IPS DF 4.7 (cell line): ENCODE data around the gene EFCAB5.
"Not testable (repeated sequence)": the region's sequence is repeated elsewhere in the genome, so short reads cannot be mapped to it uniquely, and the experiment has no call there.

Source experiments
- DNase-seq: peaks from one replicate; pipeline ENCODE4 v3.0.0-alpha.2; 2013; ENCODE audit warnings: low spot score; ENCODE audit errors: extremely low read depth

The EFCAB5 gene

DNA sequence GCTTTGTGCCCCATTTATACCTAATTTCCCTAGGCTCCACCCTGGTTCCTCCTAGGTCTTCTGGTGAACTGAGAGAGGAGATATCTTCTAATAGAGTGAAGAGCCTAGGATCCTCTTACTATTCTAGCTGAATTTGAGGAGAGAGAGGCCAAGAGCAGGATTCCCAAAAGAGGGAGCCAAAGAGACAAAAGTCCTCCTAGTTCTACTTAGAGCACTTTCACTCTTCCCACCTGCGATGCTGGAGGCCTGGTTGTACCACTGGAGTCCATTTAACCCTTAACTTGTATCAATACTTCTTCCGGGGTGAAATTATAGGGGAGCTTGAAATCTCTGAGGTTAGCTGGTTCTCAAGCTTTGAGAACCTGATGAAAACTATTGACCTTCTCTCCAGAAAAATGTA is 8.1 kb upstream of the EFCAB5 start:
- DNase-seq = no peak

DNA sequence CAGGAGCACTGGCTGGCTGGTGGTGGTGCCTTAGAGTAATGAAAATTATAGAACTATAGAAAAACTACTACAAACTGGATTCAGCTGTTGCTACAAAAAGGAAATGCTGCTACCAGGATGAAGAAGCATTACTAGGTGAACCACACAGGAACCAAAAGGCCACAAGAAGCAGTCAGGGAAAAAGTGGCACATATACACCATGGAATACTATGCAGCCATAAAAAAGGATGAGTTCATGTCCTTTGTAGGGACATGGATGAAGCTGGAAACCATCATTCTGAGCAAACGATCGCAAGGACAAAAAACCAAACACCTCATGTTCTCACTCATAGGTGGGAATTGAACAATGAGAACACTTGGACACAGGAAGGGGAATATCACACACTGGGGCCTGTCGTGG is 5.5 kb upstream of the EFCAB5 start:
- DNase-seq = not testable (repeated sequence)

DNA sequence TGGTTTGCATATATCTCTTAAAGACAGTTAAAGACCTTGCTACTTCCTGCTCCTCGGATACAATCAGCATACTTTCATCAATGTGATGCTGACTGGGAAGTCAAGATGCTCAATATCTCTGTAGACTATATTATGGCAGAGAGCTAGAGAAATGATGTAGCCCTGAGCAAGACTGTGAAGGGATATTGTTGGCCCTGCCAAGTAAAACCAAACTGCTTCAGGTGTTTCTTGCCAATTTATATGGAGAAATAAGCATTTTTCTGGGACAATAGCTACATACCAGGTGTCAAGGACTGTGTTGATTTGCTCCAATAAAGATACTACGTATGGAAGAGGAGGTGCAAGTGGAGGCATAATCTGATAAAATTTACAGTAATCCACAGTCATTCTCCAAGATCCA is 4.7 kb upstream of the EFCAB5 start:
- DNase-seq = no peak

DNA sequence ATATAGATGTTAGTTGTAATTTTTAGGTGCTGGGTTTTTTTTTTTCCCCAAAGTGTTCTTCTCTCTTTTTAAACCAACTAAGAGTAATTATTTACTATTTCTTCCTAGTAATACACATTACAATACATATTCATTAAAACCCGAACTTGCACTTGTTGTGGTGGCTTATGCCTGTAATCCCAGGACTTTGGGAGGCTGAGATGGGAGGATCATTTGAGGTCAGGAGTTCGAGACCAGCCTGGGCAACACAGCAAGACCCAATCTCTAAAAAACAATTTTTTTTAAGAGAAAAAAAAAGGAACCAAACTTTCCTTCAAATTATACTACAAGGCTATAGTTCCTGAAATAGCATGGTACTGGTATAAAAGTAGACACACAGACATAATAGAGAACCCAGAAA is 3.8 kb downstream of the EFCAB5 start:
- DNase-seq = no peak

DNA sequence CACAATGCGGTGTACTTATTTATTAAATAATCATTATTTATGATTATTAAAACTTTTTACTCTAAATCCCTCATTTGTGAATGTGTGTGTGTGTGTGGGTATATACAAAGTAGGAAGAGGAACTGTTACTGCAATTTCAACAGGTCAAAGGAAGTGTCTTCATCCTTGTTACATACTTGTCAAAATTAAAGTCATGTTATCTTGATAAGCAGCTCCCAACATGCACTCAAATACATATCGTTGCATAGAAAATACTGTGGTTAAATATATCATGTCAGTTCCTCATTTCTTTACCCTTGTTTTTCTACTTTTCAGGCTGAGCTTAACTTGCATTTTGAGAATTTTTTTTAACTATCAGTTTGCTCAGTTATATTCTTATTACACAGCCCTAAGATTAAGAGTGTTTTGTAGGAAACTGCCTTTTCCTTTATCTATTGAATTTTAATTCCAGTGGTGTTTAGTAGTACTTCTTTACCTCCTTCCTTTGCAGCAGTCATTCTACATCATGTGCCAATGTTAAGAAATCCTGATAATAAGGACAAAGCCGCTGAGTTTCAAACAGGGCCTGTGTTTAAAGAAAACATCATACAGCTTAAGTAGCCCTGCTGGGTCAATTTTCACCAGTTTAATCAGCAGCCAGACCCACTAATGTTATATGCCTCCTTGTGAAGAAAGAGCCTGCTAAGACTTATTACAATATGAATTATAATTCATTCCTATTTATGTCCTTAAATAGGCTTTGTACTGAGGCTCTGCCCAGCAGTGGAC is 7.2 kb downstream of the EFCAB5 start:
- DNase-seq = no peak

DNA sequence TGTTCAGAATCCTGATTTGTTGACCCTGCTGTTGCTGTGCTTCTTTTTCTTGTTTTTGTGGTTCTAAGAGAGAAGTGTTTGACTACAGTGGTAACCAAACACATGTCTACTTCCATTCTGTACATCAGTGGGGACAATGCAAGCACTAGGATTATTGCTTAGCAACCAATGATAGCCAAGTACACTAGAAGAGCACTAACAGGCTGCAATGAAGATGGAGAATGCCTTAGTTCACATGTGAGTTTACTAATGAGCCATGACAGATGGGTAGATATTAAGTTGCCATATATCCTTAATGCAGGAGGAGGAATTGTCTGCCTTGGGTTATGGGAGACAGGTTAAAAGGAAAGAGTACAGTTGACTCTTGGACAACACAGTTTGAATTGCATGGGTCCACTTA is 8.3 kb downstream of the EFCAB5 start:
- DNase-seq = no peak

DNA sequence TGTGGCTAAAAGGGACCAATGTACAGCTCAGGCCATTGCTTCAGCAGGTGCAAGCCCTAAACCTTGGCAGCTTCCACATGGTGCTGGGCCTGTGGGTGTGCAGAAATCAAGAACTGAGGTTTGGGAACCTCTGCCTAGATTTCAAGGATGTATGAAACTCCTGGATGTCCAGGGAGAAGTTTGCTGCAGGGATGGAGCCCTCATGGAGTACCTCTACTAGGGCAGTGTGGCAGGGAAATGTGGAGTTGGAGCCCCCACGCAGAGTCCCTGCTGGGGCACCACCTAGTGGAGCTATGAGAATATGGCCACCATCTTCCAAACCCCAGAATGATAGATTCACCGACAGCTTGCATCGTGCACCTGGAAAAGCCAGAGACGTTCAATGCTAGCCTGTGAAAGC is 13.0 kb downstream of the EFCAB5 start:
- DNase-seq = no peak

DNA sequence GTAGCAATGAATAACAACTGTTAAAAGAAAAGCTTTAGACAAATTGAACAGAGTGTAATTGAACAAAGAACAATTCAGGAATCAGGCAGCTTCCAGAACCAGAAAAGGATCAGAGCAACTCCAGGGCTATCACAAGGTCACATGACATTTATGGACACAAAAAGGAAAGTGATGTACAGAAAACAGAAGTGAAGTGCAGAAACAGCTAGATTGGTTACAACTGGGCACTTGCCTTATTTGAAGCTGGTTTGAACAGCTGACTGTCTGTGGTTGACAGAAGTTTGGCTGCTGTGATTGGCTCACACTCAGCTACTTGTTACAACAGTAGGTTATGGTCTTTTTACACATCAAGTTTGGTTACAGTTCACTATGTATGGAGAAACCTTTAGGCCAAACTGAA is 14.8 kb downstream of the EFCAB5 start:
- DNase-seq = no peak

DNA sequence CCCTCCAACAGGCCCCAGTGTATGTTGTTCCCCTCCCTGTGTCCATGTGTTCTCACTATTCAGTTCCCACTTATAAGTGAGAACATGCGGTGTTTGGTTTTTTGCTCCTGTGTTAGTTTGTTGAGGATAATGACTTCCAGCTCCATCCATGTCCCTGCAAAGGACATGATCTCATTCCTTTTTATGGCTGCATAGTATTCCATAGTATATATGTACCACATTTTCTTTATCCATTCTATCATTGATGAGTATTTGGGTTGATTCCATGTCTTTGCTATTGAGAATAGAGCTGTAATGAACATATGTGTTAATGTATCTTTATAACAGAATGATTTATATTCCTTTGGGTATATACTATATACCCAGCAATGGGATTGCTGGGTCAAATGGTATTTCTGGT is 16.1 kb downstream of the EFCAB5 start:
- DNase-seq = not testable (repeated sequence)

DNA sequence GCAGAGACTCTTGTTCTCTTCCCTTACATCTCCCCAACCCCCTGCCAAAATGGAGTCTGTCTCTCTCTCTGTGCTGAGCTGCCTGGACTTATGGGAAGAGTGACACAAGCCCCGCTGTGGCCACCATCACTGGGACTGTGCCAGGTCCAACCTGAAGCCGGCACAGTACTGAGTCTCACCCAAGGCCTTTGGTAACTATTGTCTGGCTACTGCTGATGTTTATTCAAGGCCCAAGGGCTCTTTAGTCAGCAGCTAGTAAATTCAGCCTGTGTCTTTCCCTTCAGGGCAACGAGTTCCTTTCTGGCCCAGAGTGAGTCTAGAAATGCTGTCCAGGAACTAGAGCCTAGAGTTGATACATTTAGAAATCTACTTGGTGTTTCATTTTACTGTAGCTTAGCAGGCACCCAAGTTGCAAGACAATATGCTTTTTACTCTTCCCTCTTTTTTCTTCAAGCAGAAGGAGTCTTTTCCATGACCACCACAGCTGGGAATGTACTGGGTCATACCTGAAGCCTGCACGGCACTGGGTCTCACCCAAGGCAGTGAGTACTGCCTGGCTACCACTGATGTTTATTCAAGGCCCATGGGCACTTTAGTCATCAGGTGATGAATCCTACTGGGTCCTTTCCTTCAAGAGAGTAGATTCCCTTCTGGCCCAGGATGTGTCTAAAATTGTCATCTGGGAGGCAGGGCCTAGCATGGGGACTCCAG is 17.7 kb downstream of the EFCAB5 start:
- DNase-seq = no peak

DNA sequence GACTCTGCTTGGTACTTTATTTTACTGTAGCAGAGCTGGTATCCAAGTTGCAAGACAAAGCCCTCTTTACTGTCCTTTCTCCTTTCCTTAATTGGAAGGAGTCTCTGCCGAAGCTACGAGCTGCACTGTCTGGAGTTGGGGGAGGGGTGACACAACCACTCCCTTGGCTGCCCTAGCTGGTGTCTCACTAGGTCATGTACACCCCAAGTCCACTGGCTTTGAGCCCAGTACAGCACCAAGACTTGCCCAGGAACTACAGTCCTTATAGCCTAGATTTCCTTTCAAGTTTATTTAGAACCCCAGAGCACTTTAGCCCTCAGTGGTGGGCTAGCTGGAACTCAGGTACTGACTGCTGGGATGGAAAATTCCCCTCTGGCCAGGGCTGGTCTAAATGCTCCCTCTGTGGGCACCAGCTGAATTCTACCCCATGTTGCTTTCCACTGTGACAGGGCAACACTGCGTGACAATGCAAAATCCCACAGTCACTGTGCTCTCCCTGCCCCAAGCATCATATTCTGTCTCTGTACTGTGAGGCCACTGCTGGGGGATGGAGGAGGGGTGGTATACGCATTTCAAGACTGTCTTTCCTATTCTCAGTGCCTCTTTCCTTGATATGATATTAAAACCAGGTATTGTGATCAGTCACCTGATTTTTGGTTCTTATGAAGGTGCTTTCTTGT is 18.4 kb downstream of the EFCAB5 start:
- DNase-seq = no peak

DNA sequence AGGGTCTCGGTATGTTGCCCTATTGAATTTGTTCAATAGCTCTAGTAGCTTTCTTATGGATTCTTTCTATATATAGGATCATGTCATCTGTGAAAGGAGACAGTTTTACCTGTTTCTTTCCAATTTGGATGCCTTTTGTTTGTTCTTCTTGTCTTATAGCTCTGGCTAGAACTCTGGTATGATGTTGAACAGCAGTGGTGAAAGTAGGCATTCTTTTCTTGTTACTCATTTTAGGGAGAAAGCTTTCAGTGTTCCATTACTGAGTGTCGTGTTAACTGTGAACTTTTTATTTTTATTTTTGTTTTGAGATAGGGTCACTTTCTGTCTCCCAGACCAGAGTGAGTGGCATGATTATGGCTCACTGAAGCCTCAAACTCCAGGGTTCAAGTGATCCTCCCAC is 21.2 kb downstream of the EFCAB5 start:
- DNase-seq = no peak

DNA sequence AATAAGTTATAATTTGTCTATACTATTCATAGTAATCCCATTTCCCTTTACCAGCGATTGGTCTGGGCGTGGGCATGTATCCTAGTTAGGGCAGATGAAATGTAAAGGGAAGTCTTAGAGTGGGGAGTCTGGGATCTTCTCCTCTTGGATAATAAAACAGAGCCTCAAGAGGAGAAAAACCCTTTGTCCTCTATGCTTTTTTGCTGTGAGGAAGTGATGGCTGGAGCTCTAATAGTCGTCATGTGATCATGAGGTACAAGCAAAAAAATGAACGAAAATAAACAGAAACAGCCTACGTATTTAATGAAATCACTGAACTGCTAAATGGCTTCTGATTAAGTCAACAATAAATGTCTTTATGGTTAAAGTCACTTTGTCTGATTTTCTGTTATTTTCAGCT is 26.8 kb downstream of the EFCAB5 start:
- DNase-seq = no peak

DNA sequence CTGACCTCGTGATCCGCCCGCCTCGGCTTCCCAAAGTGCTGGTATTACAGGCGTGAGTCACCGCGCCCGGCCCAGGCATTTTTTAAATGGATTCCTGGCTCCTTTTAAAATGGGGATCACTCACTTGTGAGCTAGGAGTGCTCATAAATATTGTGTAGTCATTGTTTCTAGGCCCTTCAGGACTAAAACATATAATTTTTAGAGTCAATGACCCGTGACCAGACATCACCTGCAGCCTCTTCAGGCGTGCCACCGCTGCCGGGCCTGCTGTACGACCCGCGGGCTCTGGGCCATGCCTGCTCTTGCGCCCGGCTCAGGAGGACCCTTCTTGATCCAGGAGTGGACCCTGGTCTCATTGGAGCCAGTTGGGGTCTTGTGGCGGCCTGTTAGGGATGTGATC is 30.8 kb downstream of the EFCAB5 start:
- no peak for DNase-seq

DNA sequence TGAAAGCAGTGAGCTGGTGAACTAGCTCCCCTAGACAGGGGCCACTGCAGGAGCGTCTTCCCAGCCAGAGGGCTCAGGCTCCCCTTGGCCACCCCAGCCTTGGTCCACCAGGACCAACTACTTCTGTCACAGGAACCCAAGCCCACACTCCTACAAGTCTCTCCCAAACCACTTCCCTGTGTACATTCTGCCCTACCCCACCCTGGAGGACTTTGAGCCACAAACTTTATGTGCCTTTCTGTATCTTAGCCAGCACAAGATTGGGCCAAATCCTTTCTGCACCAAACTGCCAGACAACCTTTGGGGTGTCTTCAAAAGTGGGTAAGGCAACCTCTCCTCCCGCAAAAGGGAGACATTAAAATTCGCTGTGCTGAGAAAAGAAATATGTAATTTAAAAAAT is 31.6 kb downstream of the EFCAB5 start:
- no peak for DNase-seq

DNA sequence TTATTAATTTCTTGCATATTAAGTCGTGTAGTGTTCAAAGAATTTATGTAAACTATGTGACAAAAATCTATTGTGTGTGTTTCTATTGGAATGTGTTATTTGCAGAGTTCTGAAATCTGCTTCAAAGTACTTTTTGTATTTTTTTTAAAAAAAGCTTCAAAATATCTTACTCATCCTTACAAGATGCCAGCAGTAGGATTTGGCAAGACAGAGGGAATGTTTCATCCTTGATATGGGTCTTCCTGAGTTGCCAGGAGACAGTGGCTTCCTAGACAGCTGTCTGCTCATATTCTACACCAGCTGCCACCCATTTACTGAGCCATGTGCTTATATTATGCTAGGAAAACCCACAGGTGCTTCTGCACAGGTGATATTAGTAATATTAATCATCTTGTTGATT is 36.4 kb downstream of the EFCAB5 start:
- no peak for DNase-seq

DNA sequence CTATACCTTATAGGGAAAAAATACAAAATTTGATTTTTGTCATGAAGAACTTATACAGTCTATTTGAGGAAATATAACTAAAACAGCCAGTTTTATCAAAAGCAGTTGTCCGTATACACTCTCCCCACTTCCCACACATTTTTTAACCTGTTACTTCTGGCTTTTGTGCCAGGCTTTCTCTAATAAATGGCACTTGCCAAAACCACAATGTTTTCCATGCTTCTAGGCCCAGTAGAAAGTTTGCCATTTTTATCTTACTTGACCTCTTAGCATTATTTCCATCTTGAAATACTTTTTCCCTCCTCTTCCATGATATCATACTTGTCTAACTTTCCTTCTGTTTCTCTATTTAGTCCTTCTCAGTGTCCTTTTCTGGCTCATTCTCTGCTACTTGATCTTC is 38.8 kb downstream of the EFCAB5 start:
- DNase-seq = no peak

DNA sequence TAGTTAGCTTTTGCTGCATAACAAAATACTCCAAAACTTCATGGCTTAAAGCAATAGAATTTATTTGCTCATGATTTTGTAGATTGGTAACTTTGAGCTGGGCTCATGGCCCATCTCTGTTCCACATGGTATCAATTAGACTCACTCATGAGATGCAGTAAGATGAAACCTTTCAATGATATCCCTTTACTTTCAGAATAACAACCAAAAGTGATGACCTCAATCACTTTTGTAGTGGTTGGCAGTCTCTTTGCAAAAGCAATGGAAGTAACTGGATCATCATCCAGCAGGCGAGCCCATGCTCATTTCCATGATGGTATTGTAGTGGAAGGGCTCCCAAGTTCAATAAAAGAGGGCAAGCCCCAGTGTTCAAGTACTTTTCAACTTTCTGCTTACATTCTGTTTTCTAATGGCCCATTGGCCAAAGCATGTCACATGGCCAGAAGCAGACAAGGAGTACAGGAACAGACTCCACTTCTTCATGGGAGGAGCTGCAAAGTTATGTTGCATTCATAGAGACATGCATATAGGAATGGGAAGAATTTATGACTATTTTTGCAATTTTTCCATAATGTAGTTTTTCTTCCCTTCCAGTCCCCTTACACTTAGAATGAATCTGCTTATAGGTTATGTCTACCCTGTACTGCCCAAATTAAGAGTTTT is 41.7 kb downstream of the EFCAB5 start:
- no peak for DNase-seq

DNA sequence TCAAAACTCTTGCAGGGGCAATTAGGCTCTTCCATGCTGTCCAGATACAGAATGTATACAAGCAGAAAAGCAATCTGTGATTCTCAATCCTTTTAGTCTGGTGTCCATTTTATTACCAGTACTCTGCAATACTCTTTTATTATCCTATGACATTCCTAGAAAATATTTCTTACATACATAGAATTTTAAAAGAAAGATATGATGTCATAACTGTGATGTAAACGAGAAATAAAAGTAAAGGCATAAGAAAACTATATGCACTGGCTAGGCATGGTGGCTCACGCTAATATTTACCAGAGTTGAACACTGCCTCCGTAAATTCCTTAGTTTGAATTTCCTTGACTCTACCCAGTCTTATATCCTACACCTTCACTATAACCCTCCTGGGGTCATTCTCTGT is 55.0 kb downstream of the EFCAB5 start:
- no peak for DNase-seq

DNA sequence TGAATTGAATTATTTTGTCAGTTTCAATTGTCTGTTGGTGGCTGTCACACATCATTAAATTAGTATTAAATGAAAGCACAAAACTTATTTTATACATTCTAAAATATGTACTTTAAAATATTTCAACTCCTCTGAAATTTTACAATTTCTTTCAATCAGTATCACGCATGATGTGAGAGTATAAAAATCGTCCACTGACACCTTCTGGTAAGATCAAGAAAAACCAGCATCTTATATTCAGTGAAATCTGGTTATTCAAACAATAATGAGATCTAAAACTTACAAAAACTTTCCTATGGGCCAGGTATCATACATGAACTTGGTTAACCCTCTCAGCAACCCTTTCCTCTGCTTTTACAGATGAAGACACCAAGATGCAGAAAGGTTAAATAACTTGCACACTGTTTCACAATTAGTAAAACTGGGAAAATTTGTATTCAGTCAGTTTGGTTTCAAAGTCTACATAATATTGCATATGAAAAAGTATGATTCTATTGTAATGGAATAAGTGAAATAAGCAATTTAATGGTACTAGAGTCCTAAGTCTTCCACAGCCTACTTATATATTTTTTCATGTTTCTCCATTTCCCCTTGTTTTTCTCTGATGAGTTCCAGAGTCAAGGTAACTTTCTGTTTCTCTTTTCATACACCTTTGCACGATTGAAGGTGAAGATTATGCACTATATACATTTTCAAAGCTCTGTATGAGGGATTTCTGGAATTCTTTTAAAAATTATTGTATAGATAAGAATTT is 58.7 kb downstream of the EFCAB5 start:
- DNase-seq = no peak

DNA sequence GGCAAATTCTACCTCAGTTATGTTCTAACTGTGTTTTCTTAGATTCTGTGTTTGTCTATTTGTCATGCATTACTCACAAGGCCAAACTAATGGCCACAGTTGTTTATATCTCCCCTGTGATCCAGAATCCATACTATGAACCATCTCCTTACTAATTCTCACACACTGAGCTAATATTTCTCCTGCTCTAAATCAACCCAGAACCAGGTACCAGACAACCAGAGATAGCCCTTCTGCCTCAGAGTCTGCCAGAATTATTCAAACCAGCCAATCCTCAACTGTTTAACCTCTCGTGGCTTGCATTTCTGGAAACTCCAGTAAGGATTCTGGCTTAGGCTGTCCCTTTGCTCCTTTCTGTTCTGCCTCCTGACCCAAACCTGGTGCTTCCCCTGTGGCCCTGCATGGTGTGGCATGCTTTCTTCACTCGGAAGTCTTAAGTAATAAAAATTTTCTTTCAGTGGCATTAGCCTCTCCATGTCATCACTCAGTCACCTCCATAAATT is 59.4 kb downstream of the EFCAB5 start:
- DNase-seq = no peak
